Kasumi-1 (cell line): ENCODE measurements around the gene SEPHS2.
"Not testable (repeated sequence)": the region's sequence is repeated elsewhere in the genome, so short reads cannot be mapped to it uniquely, and the experiment has no call there.

Experiments used
- DNase-seq, 2 experiments: peaks; one replicate each; lab custom pipeline; 2025; lab: John Stamatoyannopoulos, UW

The SEPHS2 gene

GRCh38 chr16:30398661-30399434, 46.8 kb downstream of the SEPHS2 start:
- DNase-seq, result no peak

GRCh38 chr16:30397776-30398660, 47.7 kb downstream of the SEPHS2 start:
- no peak for DNase-seq

GRCh38 chr16:30397056-30397455, 48.6 kb downstream of the SEPHS2 start:
- no peak for DNase-seq

- not testable (repeated sequence) for DNase-seq
Measured at GRCh38 chr16:30396627-30397026, 49.0 kb downstream of the SEPHS2 start.

- DNase-seq, result no peak
Measured at GRCh38 chr16:30395992-30396585, 49.6 kb downstream of the SEPHS2 start.

- peak; percentile 24 to 36 for DNase-seq
Measured at GRCh38 chr16:30395155-30395991, 50.3 kb downstream of the SEPHS2 start, which contains the start of gene ZNF48. Gene ZNF48 (plus strand): TSS chr16:30395420. CDS start chr16:30395795, 375 bp downstream.

GRCh38 chr16:30394592-30395154, 51.0 kb downstream of the SEPHS2 start:
- DNase-seq, result no peak
